NCI-H2171 (cell line): Measurements from ENCODE around the gene MISFA.
A peak's percentile ranks its signal among the peaks of the same experiment; 100 is the strongest.
"Not testable (repeated sequence)": the region's sequence is repeated elsewhere in the genome, so short reads cannot be mapped to it uniquely, and the experiment has no call there.

ENCODE experiments used
- DNase-seq: peaks from one replicate; lab custom pipeline; 2025; lab: John Stamatoyannopoulos, UW

The MISFA gene

GRCh38 chr11:18599739-18600230 lies at the start of gene MISFA:
TSS of gene MISFA (plus strand) at chr11:18599789. CDS start at chr11:18599929, 140 bp downstream.
- no peak for DNase-seq

- DNase-seq: no peak
Observed at GRCh38 chr11:18563090-18563730, 36.4 kb upstream of the MISFA start.

GRCh38 chr11:18564149-18564548 lies 35.4 kb upstream of the MISFA start:
- no peak for DNase-seq

GRCh38 chr11:18566406-18566805 lies 33.2 kb upstream of the MISFA start:
- DNase-seq: no peak

GRCh38 chr11:18567081-18567480 lies 32.5 kb upstream of the MISFA start:
- no peak for DNase-seq

GRCh38 chr11:18575361-18575760 lies 24.2 kb upstream of the MISFA start:
- DNase-seq: no peak

- no peak for DNase-seq
Observed at GRCh38 chr11:18578975-18579598, 20.5 kb upstream of the MISFA start.

GRCh38 chr11:18580113-18580766 lies 19.3 kb upstream of the MISFA start:
- DNase-seq: no peak

GRCh38 chr11:18581825-18582224 lies 17.8 kb upstream of the MISFA start:
- no peak for DNase-seq

- DNase-seq: peak; percentile 35
Observed at GRCh38 chr11:18588297-18589252, 11.0 kb upstream of the MISFA start, which contains the start of gene UEVLD. TSS of gene UEVLD (minus strand) at chr11:18588734. CDS start at chr11:18588654, 80 bp downstream.

- DNase-seq: no peak
Observed at GRCh38 chr11:18590571-18590970, 9.0 kb upstream of the MISFA start.

- not testable (repeated sequence) for DNase-seq
Observed at GRCh38 chr11:18594088-18594487, 5.5 kb upstream of the MISFA start.

- DNase-seq: no peak
Observed at GRCh38 chr11:18594999-18595749, 4.4 kb upstream of the MISFA start.

GRCh38 chr11:18600915-18601569 lies 1.5 kb downstream of the MISFA start:
- DNase-seq: no peak

- no peak for DNase-seq
Observed at GRCh38 chr11:18608376-18608775, 8.8 kb downstream of the MISFA start.

GRCh38 chr11:18611196-18611595 lies 11.6 kb downstream of the MISFA start:
- no peak for DNase-seq

- DNase-seq: no peak
Observed at GRCh38 chr11:18612394-18612793, 12.8 kb downstream of the MISFA start.

- DNase-seq: no peak
Observed at GRCh38 chr11:18614667-18615066, 15.1 kb downstream of the MISFA start.

GRCh38 chr11:18615628-18616392 lies 16.2 kb downstream of the MISFA start:
- DNase-seq: no peak
